Adrenal gland (tissue), 12 donors: ENCODE data around the gene CACNB4. TPM values are rescaled to one million over a fixed set of nuclear protein-coding genes. Genes with fewer than 3 reads are reported as not detected.

Experiments
- DNase-seq, 7 donors: peaks; one replicate each; pipeline ENCODE4 v3.0.0-alpha.2; 2019 to 2020
- H3K27ac ChIP-seq, 5 donors: fragments of 200-600 bp; sonication (generic) in 4 of 5; 1 replicate in 3 of 5; 2 replicates in 2 of 5; pipeline versions ENCODE4 v1.5.1 to v1.8.0; 2016 to 2020; ENCODE audit warnings: mild to moderate bottlenecking in 1 of 5
- H3K27me3 ChIP-seq: fragments of 200-600 bp; 2 replicates; pipeline ENCODE4 v1.8.0; 2021
- H3K36me3 ChIP-seq, 2 donors: fragments of 200-600 bp; replicated peaks in 1 of 2; 1 replicate in 1 of 2; 2 replicates in 1 of 2; pipeline versions ENCODE4 v1.5.1 to v1.8.0; 2018 to 2022
- H3K4me1 ChIP-seq, 2 donors: fragments of 200-600 bp; replicated peaks in 1 of 2; 1 replicate in 1 of 2; 2 replicates in 1 of 2; pipeline versions ENCODE4 v1.5.1 to v1.8.0; 2018 to 2021
- H3K4me3 ChIP-seq, 4 donors: fragments of 200-600 bp; sonication (generic) in 3 of 4; one replicate each; pipeline ENCODE4 v1.5.1; 2016 to 2018
- H3K9me3 ChIP-seq, 3 donors: fragments of 200-600 bp; sonication (generic) in 1 of 3; replicated peaks in 1 of 3; 1 replicate in 2 of 3; 2 replicates in 1 of 3; pipeline versions ENCODE4 v1.5.1 to v1.8.0; 2016 to 2021
- CTCF ChIP-seq, 6 experiments: fragments of 450-650 bp in 4 of 6; fragments of 200-600 bp in 2 of 6; sonication (generic) in 1 of 6; IDR thresholded peaks; 1 replicate in 5 of 6; 2 replicates in 1 of 6; pipeline versions ENCODE4 v1.5.1 to v1.8.0; 2016 to 2021; ENCODE audit warnings: antibody characterized with exemption in 6 of 6, mild to moderate bottlenecking in 2 of 6, moderate library complexity in 1 of 6
- POLR2A ChIP-seq, 2 donors: fragments of 450-650 bp; IDR thresholded peaks; one replicate each; pipeline ENCODE4 v1.6.1; 2017; ENCODE audit warnings: antibody characterized with exemption in 2 of 2, mild to moderate bottlenecking in 2 of 2, moderate library complexity in 1 of 2
- WGBS, 4 donors: extraction: QIAGEN DNeasy Blood & Tissue Kit in 2 of 4; methylation state at CpG; one replicate each; pipeline versions ENCODE4 v1.1.5 to v1.1.7; 2013 to 2017; 5-methylcytosine and 5-hydroxymethylcytosine counted together
- intact Hi-C, 2 donors: fragments of 100-400 bp; cut with DNase I; formaldehyde crosslinking; loops; one replicate each; pipeline versions ENCODE4 v1.14.1 to v1.15.0; 2022 to 2023
- polyA plus RNA-seq, 3 donors: library from polyadenylated mRNA; stranded (reverse); fragments of 200-250 nt in 2 of 3; fragments of 350-450 nt in 1 of 3; fragmentation: Illumina TruSeq in 1 of 3; extraction: RNeasy Lipid Tissue Mini Kit (QIAGEN cat#74804) in 1 of 3; gene quantifications; one replicate each; pipeline ENCODE4 v1.2.3, GENCODE V29; 2013 to 2014
- total RNA-seq, 9 donors: library from RNA; depleted of rRNA in 4 of 9; stranded (reverse); fragments of >200 nt in 4 of 9; fragments of 120-200 nt in 1 of 9; fragmentation: NEBNext Ultra II Directional in 1 of 9; extraction: Animal tissue kit (Norgen Biotek cat#: 25700) in 1 of 9; gene quantifications; one replicate each; pipeline versions ENCODE4 v1.1.0 to v1.2.4, GENCODE V29; 2013 to 2023
- donor health status: healthy with polysubstance abuse.
- donor health status: Bipolar disorder and iron deficiency.
- donor health status: DM: yes; HTN: yes; CAD: no.
- donor health status: DM: no; HTN: no; CAD: no.
- donor health status: DM: no; HTN: no; CAD: no.
- donor health status: DM: yes; HTN: yes; CAD: no.

CACNB4 gene
- total and polyA plus RNA-seq, 12 donors: 0.60 to 8.5 (median 1.9) TPM

- 94 to 97% (median 95%) methylated on average over 8 of the region's 8 CpGs for WGBS, 4 donors
- DNase-seq: no peak
Measured at GRCh38 chr2:152055366-152056108, 43.3 kb downstream of the CACNB4 start.

GRCh38 chr2:152054593-152054992 is 44.3 kb downstream of the CACNB4 start:
- Histone ChIP-seq H3K4me1 (no peaks in the 10 kb centered on the region), H3K27me3 (no peaks in the 10 kb centered on the region), H3K27ac (no peak overlapping the region), H3K9me3 (no peaks in the 10 kb centered on the region), H3K36me3 (no peaks in the 10 kb centered on the region), H3K4me3 (no peak overlapping the region)
- 39 to 51% (median 48%) methylated on average over 2 of the region's 2 CpGs for WGBS, 4 donors
- TF ChIP-seq POLR2A (IDR thresholded peaks at IDR 0.05) (no peak), CTCF (IDR thresholded peaks at IDR 0.05) (no peak)
- intact Hi-C loops: no loop called here
- DNase-seq: no peak

More at GRCh38 chr2:152055366-152056108, 43.3 kb downstream of the CACNB4 start:
- Histone ChIP-seq H3K27ac (no peak overlapping the region), H3K27me3 (no peaks in the 10 kb centered on the region), H3K4me1 (no peaks in the 10 kb centered on the region), H3K9me3 (no peaks in the 10 kb centered on the region), H3K4me3 (no peak overlapping the region), H3K36me3 (no peaks in the 10 kb centered on the region)
- intact Hi-C loops: no loop called here
- TF ChIP-seq POLR2A (IDR thresholded peaks at IDR 0.05) (no peak), CTCF (IDR thresholded peaks at IDR 0.05) (no peak)

GRCh38 chr2:152051436-152051835 is 47.4 kb downstream of the CACNB4 start:
- H3K9me3 ChIP-seq: no peaks in the 10 kb centered on the region
- no peak for DNase-seq
- no peaks in the 10 kb centered on the region for H3K36me3 ChIP-seq
- H3K27ac ChIP-seq: no peak overlapping the region
- WGBS, 4 donors: 85 to 95% (median 87%) methylated on average over 3 of the region's 3 CpGs
- no peaks in the 10 kb centered on the region for H3K4me1 ChIP-seq
- TF ChIP-seq POLR2A (IDR thresholded peaks at IDR 0.05) (no peak), CTCF (IDR thresholded peaks at IDR 0.05) (no peak)
- H3K4me3 ChIP-seq: no peak overlapping the region
- H3K27me3 ChIP-seq: no peaks in the 10 kb centered on the region
- intact Hi-C loops: no loop called here

GRCh38 chr2:152050915-152051314 is 47.9 kb downstream of the CACNB4 start:
- Histone ChIP-seq H3K36me3 (no peaks in the 10 kb centered on the region), H3K27ac (no peak overlapping the region), H3K4me3 (no peak overlapping the region), H3K27me3 (no peaks in the 10 kb centered on the region), H3K9me3 (no peaks in the 10 kb centered on the region), H3K4me1 (no peaks in the 10 kb centered on the region)
- WGBS, 4 donors: 85 to 95% (median 90%) methylated on average over 6 of the region's 6 CpGs
- intact Hi-C loops: no loop called here
- no peak for DNase-seq
- TF ChIP-seq POLR2A (IDR thresholded peaks at IDR 0.05): no peak
- TF ChIP-seq CTCF (IDR thresholded peaks at IDR 0.05): no peak
